ENCODE results near the gene ERVV-1.

ERVV-1 gene

GRCh38 chr19:53034054-53034453 lies 20.3 kb downstream of the ERVV-1 start:
- DNase-seq, result no peak

- no peak for DNase-seq
Measured at GRCh38 chr19:53034948-53035675, 21.4 kb downstream of the ERVV-1 start.

GRCh38 chr19:53037101-53038097 lies 23.7 kb downstream of the ERVV-1 start:
- DNase-seq, result no peak

- no peak for DNase-seq
Measured at GRCh38 chr19:53041366-53041765, 27.6 kb downstream of the ERVV-1 start.

- DNase-seq, result no peak
Measured at GRCh38 chr19:53045536-53045935, 31.8 kb downstream of the ERVV-1 start.

- DNase-seq, result no peak
Measured at GRCh38 chr19:53047379-53047778, 33.7 kb downstream of the ERVV-1 start.

DNA sequence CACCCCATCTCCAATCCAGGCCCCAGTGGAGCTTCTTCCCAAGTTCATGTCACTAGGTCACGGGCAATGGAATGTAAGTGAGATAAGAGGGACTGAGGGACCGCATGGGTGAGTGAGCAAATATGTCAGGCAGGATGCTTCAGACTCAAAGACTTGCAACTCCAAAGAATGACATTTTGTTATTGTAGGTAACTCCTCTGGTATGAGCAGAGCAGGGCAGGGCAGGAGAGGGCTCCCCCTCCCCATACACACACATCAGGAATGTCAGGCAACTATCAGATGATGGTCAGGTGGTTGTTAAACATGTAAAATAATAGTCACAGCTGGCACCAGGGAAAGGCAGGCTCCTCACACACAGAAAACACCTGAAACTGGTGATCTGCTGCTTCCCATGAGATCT lies 41.4 kb downstream of the ERVV-1 start:
- no peak for DNase-seq

DNA sequence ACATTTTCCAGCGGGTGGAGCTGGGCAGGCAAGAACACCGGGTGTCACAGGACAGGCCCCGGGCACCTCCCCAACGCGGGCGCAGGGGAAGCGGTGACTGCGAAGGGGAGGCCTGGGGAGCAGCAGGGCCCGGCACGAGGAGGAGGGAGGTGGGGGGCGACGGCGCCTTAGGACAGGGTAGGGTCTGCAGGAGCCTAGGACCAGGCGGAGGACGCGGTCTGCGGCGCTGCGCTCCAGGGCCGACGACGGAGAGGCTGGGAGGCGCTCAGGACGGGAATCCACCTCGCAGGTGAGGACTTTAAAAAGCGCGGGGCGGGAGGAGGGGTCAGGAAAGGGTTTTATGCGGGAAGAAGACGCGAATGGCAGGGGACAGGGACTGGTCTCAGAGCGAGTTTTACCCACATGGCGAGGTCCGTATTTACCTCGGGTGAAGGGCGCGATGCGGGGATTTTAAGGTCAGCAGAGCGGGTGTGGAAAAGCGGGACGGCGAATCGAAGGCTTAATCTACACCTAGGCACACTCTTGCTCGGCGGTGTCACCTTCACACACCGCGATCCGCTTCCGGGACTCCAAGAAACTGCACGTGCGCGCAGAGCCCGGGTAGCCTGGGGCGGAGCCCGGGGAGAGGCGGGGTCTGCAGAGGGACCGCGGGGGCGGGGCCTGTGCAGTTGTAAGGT lies 44.3 kb downstream of the ERVV-1 start:
- DNase-seq, result no peak
